Activated T-helper 1 cell treated with anti-CD3 and anti-CD28 coated beads, Interleukin-12 subunit alpha, Interleukin-12 subunit beta, Interleukin-2, Interleukin-4 antibody, amounts not matched to agents 30 ng/mL and 10 ng/mL and 1 ng/mL, durations not matched to agents 14 hours and 24 hours and 36 hours (primary cell): ENCODE results near the gene S1PR5. TPM values are rescaled to one million over a fixed set of nuclear protein-coding genes. Genes with fewer than 3 reads are reported as not detected.

ENCODE experiments used
- DNase-seq: peaks from one replicate; pipeline ENCODE4 v3.0.0; 2021; ENCODE audit warnings: low spot score
- H3K27ac Mint-ChIP-seq: one replicate; pipeline ENCODE4 v1.8.0; 2021; ENCODE audit warnings: mild to moderate bottlenecking, mixed read lengths
- H3K27me3 Mint-ChIP-seq: one replicate; pipeline ENCODE4 v1.8.0; 2022; ENCODE audit warnings: mild to moderate bottlenecking, moderate library complexity, mixed read lengths; ENCODE audit not compliant: insufficient read depth
- H3K36me3 Mint-ChIP-seq: one replicate; pipeline ENCODE4 v1.8.0; 2021; ENCODE audit warnings: low read depth, mixed read lengths
- H3K4me1 Mint-ChIP-seq: one replicate; pipeline ENCODE4 v1.8.0; 2021; ENCODE audit warnings: low read depth, mixed read lengths
- H3K4me3 Mint-ChIP-seq: one replicate; pipeline ENCODE4 v1.8.0; 2021; ENCODE audit warnings: mild to moderate bottlenecking, moderate library complexity, mixed read lengths
- H3K9me3 Mint-ChIP-seq: one replicate; pipeline ENCODE4 v1.8.0; 2021; ENCODE audit warnings: mixed read lengths
- intact Hi-C: fragments of 100-400 bp; cut with micrococcal nuclease; formaldehyde crosslinking; loops from one replicate; pipeline ENCODE4 v1.15.1; 2024
- total RNA-seq: library from RNA; stranded (reverse); gene quantifications from 2 replicates; pipeline ENCODE4 v1.2.3, GENCODE V29; 2022

The S1PR5 gene
- total RNA-seq, 1 donor from 2014 or later, result not detected

- H3K4me1 Mint-ChIP-seq, result peaks cover 22% of the 10 kb centered on the region
- H3K27ac Mint-ChIP-seq, result no peak overlapping the region
- peaks cover 60% of the 10 kb centered on the region for H3K27me3 Mint-ChIP-seq
- no peak for DNase-seq
- intact Hi-C loops, result no loop called here
- H3K4me3 Mint-ChIP-seq, result peak overlapping the region; percentile 57
- H3K9me3 Mint-ChIP-seq, result no peaks in the 10 kb centered on the region
- peaks cover 4% of the 10 kb centered on the region for H3K36me3 Mint-ChIP-seq
Measured at GRCh38 chr19:10518444-10519361, 1.5 kb upstream of the S1PR5 start.

GRCh38 chr19:10517760-10518443 lies 655 bp upstream of the S1PR5 start:
- peaks cover 4% of the 10 kb centered on the region for H3K36me3 Mint-ChIP-seq
- intact Hi-C loops, result no loop called here
- H3K9me3 Mint-ChIP-seq, result no peaks in the 10 kb centered on the region
- H3K4me3 Mint-ChIP-seq, result peak overlapping the region; percentile 57
- peaks cover 62% of the 10 kb centered on the region for H3K27me3 Mint-ChIP-seq
- H3K27ac Mint-ChIP-seq, result peak overlapping the region; percentile 8
- H3K4me1 Mint-ChIP-seq, result peaks cover 22% of the 10 kb centered on the region
- no peak for DNase-seq

- H3K27me3 Mint-ChIP-seq, result peaks cover 65% of the 10 kb centered on the region
- DNase-seq, result no peak
- intact Hi-C loops, result no loop called here
- peaks cover 4% of the 10 kb centered on the region for H3K36me3 Mint-ChIP-seq
- H3K27ac Mint-ChIP-seq, result no peak overlapping the region
- H3K4me1 Mint-ChIP-seq, result peaks cover 22% of the 10 kb centered on the region
- H3K4me3 Mint-ChIP-seq, result peak overlapping the region; percentile 70
- H3K9me3 Mint-ChIP-seq, result no peaks in the 10 kb centered on the region
Measured at GRCh38 chr19:10516671-10517286, 468 bp downstream of the S1PR5 start.

GRCh38 chr19:10516064-10516385 lies 1.2 kb downstream of the S1PR5 start:
- no peak for DNase-seq
- intact Hi-C loops, result no loop called here
- Mint-ChIP-seq H3K27ac (no peak overlapping the region), H3K4me3 (no peak overlapping the region), H3K36me3 (peaks cover 4% of the 10 kb centered on the region), H3K4me1 (peaks cover 22% of the 10 kb centered on the region), H3K9me3 (no peaks in the 10 kb centered on the region), H3K27me3 (peaks cover 66% of the 10 kb centered on the region)

DNA sequence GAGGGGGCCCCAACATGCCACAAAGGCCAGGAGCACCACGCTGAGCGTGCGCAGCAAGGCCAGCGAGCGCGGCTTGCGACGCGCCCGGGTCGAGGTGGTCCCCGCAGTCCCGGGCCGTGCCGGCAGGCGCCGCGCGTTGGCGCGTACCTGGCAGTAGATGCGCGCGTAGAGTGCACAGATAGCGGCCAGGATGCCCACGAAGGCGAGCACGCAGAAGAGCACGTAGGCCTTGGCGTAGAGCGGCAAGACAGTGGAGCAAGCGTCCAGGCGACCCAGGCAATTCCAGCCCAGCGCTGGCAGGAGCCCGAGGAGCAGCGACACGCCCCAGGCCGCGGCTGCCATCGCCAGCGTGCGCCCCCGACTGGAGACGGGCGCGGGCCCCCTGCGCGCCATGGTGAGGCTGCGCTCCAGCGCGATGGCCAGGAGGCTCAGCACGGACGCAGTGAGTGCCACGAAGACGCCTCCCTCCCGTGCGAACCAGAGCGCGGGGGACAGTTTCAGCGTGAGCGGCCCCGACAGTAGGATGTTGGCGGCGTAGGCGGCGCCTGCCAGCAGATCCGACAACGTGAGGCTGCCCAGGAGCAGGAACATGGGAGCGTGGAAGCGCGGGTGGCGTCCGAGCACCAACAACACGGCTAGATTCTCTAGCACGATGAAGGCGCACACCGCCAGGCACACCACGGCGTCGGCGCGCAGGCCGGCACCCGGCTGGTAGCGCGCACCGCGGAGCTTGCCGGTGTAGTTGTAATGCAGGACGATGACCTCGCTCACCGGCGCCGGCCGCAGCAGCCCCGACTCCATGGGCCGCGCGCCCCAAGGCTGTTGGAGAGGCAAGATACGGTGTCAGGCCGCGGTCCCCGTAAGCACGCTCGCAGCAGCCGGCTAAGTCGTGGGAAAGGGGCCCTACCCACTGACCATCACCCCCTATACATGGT lies 2.8 kb downstream of the S1PR5 start:
- Mint-ChIP-seq H3K27me3 (peaks cover 61% of the 10 kb centered on the region), H3K27ac (no peak overlapping the region), H3K9me3 (no peaks in the 10 kb centered on the region), H3K4me1 (peaks cover 21% of the 10 kb centered on the region), H3K4me3 (no peak overlapping the region), H3K36me3 (peaks cover 4% of the 10 kb centered on the region)
- intact Hi-C loops, result loop anchor here (2.0 kb wide), 1 partner anchor 224 kb away; no protein-coding TSS in a partner anchor
- no peak for DNase-seq

GRCh38 chr19:10513223-10513622 lies 4.0 kb downstream of the S1PR5 start:
- Mint-ChIP-seq H3K36me3 (peaks cover 2% of the 10 kb centered on the region), H3K4me1 (peaks cover 15% of the 10 kb centered on the region), H3K27me3 (peaks cover 49% of the 10 kb centered on the region), H3K9me3 (no peaks in the 10 kb centered on the region), H3K27ac (no peak overlapping the region), H3K4me3 (peak overlapping the region; percentile 9)
- DNase-seq, result no peak
- intact Hi-C loops, result no loop called here

GRCh38 chr19:10510301-10510802 lies 6.9 kb downstream of the S1PR5 start:
- H3K27ac Mint-ChIP-seq, result no peak overlapping the region
- H3K4me3 Mint-ChIP-seq, result no peak overlapping the region
- no peaks in the 10 kb centered on the region for H3K9me3 Mint-ChIP-seq
- peak; percentile 55 for DNase-seq
- H3K36me3 Mint-ChIP-seq, result no peaks in the 10 kb centered on the region
- peaks cover 12% of the 10 kb centered on the region for H3K4me1 Mint-ChIP-seq
- intact Hi-C loops, result no loop called here
- H3K27me3 Mint-ChIP-seq, result peaks cover 29% of the 10 kb centered on the region

DNA sequence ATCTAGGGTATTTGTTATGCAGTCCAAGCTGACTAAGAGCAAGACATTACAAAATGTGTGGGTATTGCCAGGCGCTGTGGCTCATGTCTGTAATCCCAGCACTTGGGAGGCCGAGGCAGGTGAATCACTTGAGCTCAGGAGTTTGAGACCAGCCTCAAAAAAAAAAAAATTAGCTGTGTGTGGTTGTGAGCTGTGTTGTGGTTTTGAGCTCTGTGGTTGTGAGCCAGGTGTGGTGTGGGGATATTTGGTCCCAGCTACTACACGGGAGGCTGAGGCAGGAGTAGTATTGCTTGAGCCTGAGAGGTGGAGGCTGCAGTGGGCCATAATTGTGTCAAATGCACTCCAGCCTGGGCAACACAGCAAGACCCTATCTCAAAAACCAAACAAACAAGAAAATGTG lies 8.5 kb downstream of the S1PR5 start:
- intact Hi-C loops, result loop anchor here (5.0 kb wide), 1 partner anchor 34 kb away; the partner anchor contains the start of gene ATG4D
- DNase-seq, result no peak
- Mint-ChIP-seq H3K9me3 (no peaks in the 10 kb centered on the region), H3K36me3 (no peaks in the 10 kb centered on the region), H3K27me3 (peaks cover 20% of the 10 kb centered on the region), H3K4me1 (peaks cover 14% of the 10 kb centered on the region), H3K27ac (peak overlapping the region; percentile 81), H3K4me3 (peak overlapping the region; percentile 22)

- Mint-ChIP-seq H3K36me3 (no peaks in the 10 kb centered on the region), H3K27me3 (peaks cover 14% of the 10 kb centered on the region), H3K27ac (no peak overlapping the region), H3K4me1 (peaks cover 14% of the 10 kb centered on the region), H3K9me3 (no peaks in the 10 kb centered on the region), H3K4me3 (no peak overlapping the region)
- no peak for DNase-seq
- intact Hi-C loops, result loop anchor here (5.0 kb wide), 1 partner anchor 34 kb away; the partner anchor contains the start of gene ATG4D
Measured at GRCh38 chr19:10508036-10508435, 9.2 kb downstream of the S1PR5 start.

DNA sequence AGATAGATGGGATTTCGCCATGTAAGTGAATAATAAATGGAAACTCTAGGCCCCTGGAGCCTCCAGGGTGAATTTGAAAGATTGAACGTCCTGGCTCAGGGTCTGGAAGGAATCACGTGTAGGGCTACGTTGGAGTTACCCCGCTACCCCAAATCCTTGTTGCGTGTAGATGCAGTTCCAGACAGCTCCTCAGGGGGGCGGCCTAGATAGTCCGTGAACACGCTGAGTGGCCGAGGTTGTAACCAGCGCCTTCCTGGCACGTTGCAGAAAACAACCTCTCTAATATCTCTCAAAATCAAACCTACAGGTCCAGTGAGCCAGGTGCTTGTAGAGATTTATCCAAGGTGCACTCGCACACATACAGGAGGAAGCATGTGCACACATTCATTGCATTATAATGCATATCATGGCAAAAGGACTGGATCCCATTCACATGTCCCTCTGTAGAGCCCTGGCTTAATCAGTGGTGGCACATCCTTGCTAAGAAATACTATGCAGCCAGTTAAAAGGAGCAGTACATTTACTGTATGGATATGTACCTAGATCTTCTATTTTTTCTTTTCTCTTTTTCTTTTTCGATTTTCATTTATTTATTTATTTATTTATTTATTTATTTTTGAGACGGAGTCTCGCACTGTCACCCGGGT lies 11.5 kb downstream of the S1PR5 start:
- intact Hi-C loops, result loop anchor here (5.0 kb wide), 1 partner anchor 37 kb away; the partner anchor contains the start of gene ATG4D
- Mint-ChIP-seq H3K27me3 (no peaks in the 10 kb centered on the region), H3K27ac (peak overlapping the region; percentile 58), H3K36me3 (peaks cover 5% of the 10 kb centered on the region), H3K4me3 (peak overlapping the region; percentile 53), H3K4me1 (peaks cover 19% of the 10 kb centered on the region), H3K9me3 (no peaks in the 10 kb centered on the region)
- peak; percentile 75 for DNase-seq

DNA sequence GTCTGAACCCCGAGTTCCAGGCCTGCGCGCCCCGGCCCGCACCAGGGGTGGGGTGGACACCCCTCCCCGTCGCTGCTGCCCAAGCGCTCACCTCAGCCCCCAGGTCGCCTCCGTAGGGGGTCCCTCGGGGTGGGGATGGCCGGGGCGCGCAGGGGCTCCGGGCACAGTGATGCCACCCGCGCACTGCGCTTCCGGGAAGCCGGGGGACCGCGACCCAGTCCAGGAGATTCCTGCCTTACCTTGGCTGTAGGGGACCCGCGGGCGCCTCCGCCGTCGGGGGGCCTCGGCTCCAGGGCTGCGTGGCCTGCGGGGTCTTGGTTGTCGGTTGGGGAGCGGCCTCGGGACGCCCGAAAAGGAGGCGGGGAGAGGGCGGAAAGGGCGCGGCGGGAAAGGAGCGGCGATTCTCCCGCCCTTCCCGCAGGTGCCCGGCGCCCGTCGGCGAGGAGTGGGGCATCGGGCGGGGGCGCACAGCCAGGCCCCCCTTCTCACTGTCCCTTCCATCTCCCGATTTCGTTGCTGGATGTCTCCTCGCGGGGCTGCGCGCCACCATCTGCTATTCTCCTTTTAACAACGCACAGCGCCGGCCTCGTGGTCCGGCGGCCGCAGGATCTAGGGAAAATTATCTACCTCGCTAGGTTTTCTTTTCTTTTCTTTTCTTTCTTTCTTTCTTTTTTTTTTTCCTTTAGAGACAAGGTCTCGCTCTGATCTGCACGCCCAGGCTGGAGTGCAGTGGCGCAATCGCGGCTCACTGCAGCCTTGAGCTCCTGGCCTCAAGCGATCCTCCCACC lies 14.1 kb downstream of the S1PR5 start, which contains the start of gene KEAP1:
TSS of gene KEAP1 (minus strand) at position 355 of the 788 bp plus-strand sequence. CDS start 3,323 bp downstream, outside the sequence.
- no peak for DNase-seq
- peaks cover 19% of the 10 kb centered on the region for H3K36me3 Mint-ChIP-seq
- no peaks in the 10 kb centered on the region for H3K9me3 Mint-ChIP-seq
- intact Hi-C loops, result loop anchor here (5.0 kb wide), 2 partner anchors 41 to 194 kb away; no protein-coding TSS in a partner anchor
- peaks cover 31% of the 10 kb centered on the region for H3K4me1 Mint-ChIP-seq
- no peaks in the 10 kb centered on the region for H3K27me3 Mint-ChIP-seq
- peak within 1 kb of the TSS; percentile 94 for H3K4me3 Mint-ChIP-seq
- peak within 1 kb of the TSS; percentile 98 for H3K27ac Mint-ChIP-seq
